NK-92 (cell line): ENCODE results near the gene SKP1.

Experiments
- DNase-seq: peaks from one replicate; lab custom pipeline; 2025; ENCODE audit not compliant: unreplicated experiment; lab: John Stamatoyannopoulos, UW

SKP1 gene

DNA sequence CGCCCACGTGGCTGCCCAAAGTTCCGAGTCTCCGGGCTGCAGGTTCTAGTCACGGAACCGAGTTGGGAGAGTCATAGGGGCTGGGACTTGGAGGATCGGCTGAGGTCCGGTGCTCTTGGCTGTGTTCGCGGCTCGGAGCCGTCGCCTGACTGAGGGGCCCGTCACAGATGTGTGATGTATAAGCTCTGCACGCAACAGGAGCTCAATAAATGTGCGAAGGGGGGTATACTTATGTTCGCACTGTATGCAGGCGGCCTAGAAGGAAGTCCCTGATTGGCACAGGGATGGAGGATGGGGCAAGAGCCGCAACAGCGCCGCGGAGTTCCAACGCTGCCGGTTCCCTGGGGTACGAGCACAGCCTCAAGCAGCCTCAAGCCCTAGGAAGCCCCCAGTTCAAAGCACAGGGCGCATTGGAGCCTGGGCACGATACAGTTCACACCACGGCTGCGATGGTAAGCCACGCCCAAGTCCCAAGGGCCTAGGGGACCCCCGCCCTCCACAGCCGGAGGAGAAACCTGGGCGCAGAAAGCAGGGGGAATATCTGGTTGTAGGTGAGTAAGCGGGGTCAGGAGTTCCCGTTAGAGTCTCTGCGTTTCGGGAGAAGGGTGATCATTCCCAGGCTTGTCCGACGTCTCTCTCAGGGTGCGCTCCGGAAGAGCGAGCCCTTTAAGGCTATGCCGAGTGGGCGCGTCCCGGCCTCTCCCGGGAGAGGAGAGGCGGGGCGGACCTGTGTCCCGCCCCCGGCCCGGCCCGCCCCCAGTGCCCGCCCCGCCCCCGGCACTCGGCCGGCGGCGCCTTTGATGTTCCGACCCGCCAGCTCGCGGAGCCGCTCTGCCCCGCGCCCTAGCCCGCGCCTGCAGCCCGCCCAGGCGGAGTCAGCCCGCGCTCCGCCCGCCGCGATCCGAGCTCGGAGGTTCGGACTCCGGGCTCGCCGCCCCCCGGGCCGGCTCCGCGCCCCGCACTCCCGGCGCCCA is 62.6 kb downstream of the SKP1 start, which contains the start of gene TCF7:
Gene TCF7, plus strand, starts transcription at position 780 of the 974 bp plus-strand sequence. CDS start 226 bp downstream, outside the sequence.
- DNase-seq: no peak

DNA sequence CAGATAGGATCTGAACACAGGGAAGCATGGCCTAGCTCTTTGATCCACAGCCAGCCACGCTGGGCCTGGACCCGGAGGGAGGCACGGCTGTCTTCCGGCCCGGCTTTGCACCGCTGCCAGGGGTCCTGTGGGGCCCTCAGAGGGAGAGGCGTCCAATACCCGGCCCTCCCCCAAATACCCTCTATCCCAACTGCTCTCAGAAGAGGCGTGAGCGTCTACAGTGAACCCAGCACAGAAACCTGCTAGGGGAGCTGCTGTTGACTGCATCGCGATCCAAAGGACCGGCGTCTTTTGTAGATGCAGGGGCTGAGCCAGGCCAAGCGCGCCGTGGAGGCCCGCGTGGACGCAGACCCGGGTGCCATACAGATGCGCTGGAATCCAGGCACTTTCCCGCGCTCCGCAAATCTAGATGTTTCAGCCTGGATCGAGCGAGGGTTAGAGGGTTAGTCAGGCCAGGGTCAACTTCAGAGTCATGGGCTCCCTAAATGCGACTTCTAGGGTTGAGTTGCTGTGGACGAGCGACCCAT is 63.3 kb downstream of the SKP1 start:
- DNase-seq: no peak

DNA sequence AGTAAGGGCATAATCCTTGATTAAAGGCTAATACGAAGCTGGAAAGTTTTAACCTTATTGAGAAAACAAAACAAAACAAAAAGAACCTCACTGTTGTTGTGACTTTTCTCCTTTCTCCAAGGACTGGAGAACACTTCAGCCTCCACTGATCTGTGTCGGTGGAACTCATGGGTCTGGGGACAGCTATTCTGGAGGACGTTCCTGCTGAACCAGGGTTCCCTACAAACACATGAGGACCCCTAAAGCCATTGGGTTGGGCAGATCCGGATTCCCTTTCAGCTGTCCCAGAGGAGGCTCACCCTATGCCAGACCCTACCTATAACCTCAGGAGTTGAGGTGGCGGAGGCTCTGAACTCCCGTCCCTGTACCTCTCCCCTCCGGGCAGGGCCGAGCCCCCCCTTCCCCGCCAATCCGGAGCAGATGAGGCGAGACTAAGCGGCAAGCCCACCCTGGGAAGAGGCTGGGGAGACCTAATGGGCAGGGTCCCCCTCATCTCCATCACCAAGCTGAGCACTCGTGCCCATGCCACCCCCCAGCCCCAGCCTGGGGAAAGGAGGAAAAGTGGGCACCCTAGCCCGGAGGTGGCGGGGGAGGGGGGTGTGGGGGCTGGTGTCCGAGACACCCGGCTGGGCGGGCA is 63.9 kb downstream of the SKP1 start:
- DNase-seq: no peak

DNA sequence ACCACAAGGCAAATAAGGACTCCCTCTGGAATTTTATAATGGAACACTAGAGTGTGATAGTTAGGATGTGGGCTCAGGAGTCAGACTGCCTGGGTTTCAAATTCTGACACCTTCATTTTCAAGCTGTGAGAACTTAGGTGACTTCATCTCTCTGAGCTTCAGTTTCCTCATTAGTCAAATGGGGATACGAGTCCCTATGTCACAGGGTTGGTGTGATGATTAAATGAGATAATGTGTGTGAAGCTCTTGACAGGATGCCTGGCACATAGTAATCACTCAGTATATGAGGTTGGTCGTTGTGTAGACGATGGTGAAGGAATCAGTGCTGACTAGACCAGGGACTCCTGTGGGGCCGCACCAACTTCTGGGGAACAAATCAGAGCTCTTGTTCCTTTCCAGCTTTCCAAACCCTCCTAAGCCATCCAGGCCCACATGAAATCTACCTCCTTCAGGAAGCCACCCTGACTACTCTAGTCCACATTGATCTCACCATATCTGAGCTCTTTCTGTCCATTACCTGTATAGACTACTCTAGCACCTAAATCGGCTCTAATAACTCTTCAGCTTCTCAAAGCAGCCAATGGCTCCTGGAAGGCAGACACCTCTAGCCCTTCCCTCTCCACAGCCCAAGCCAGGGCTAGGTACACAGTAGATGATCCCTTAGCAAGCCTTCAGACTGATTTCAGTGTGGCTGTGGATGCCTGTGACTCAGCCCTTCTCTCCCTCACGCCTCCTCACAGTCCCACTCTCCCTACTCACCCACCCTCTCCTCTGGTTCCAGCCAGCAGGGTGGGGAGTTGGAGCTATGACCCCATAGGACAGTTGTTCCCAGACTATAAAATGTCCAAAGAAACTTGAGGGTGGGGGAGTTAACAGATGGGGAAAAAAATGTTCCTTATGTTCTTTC is 64.8 kb downstream of the SKP1 start:
- no peak for DNase-seq

DNA sequence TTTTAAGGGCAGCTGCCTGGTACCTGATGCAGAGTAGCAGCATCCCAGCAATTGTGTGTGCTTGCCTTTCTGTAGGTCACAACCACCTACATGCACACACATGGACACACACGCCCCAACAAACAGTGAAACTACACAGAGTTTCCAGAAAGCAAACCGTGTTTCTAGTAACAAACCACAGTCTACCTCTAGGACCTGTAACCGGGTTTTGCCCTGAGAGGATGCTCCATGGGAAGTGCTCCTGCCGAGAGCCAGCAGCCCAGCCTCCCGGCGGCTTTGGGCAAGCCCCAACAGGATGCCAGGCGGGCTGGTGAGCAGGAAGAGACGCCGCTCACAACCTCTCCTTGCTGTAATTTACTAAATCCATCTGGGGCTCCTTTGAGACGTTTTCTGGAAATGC is 66.4 kb downstream of the SKP1 start:
- DNase-seq: no peak

DNA sequence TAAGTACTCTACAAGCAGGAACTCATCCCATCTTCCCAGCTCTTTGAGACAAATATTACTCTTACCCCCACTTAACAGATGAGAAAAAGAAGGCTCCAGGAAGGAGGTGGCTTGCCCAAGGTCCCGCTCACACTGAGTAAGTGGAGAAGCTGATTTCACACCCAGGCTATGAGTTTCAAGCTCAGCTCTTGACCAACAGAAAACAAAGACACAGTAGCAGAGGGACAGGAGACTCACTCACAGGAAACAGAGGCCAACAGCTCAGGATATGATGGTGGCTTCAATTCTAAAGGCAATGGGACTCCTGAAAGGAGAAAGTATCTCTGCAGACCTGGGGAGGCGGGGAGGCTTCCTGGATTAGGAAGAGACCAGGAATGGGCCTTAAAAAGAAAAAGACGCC is 69.0 kb downstream of the SKP1 start:
- DNase-seq: no peak

DNA sequence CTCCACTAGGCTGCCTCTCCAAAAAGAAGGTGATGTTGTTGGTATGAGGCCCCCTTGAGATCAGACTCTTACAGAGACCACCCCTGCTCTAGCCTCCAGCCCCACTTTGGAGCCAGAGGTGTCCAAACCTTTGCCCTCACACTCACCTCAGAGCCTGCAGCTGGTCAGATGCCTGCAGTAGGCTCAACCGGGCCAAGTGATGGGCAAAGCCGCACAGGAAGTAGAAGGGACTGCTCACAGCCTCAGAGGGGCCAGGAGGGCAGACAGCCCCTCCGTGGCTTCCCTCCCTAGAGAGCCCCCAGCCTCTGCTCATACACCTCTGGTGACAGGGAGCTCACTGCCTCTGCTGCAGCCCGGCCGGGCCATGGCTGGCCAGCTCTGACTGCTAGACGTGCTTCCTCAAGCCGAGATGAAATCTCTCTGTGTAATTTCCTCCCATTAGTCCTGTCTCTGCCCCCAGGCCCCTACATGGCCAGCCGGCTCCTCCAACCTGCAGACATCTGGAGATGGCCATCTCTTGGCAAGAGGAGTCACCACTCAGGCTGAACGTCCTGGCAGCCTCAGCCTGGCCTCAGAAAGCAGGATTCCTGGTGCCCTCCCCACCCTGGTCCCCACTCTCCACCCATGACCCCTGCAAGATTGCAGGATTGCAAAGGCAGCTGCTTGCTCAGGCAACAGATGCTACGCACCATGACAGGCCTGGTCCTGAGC is 69.6 kb downstream of the SKP1 start:
- no peak for DNase-seq

DNA sequence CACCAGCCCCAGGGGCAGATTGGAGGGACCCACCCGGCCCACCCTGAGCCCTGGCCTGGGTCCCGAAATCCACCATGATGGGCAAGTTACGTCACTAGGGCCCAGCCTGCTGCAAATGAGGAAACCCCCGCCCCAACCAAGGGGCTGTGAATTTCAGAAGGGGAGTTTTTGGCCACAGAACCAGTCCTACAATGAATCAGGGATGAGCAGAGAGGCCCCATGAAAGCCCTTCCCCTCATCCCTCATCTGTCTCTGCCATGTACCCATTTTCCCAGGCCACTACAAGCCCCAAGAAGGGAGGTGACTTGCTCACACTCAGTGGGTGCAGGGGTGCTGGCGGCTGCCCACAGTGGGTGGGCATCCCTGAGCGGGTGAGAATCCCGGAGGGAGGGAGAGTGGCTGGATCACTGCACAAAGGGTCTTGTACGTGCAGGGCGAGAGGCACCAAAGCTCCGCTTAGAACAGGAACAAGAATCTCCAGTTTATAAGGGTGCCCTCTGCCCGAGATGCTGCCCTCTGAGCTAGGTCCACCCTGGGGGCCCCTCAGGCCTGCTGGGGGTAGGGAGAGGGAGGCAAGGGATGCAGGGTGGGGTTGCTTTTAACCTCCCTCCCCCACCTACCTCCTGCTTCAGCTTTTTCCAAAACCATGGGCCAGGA is 72.6 kb downstream of the SKP1 start:
- no peak for DNase-seq

DNA sequence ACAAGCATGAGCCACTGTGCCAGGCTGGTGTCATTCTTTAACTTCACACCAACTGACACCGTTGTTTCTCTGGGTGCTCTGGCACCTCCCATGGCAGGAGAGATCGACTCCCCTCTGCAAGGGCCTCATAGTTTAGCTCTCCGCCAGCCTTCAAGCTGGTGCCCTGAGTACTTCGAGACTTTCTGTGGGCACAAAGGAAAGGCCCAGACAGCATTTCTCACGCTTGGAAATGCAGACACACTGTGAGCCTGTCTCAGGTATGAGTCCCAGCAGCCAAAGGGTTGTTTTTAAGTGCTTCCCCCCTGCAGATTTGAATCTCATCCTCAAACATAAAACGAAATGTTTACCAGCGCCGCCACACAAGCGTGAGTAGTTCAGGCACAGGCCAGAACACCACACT is 73.4 kb downstream of the SKP1 start:
- DNase-seq: no peak

DNA sequence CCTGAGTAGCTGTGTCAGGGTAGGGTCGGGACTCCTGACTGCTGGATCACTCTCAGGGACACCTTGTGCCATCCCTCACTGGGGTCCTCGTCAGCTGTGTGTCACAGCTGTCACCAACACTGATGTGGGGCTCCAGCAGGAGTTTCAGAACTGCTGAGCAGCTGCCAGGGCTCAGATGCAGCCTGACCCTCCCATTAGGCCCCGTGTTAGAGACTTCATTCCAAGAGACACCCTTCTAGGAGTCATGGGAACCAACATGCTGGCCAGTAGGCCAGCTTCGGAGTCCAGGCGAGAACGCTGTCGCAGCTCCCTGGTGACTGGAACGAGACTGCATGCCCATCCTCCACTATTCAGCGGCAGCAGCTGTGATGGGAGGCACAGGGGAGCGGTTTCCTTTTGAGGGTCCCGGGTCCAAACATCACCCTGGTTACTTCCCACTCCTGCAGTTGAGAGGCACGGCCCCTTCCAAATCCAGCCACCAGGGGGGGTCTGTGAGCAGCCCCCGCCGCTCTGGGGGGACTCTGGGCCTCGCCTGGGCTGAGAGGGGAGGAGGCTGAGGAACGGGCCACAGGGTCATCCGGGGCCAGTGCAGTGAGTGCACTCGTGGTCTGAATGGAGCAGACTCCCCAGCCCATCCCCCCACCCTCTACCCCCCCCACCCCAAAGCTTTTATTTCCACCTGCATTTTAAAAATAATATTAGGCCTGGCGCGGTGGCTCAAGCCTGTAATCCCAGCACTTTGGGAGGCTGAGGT is 74.9 kb downstream of the SKP1 start:
- DNase-seq: no peak

DNA sequence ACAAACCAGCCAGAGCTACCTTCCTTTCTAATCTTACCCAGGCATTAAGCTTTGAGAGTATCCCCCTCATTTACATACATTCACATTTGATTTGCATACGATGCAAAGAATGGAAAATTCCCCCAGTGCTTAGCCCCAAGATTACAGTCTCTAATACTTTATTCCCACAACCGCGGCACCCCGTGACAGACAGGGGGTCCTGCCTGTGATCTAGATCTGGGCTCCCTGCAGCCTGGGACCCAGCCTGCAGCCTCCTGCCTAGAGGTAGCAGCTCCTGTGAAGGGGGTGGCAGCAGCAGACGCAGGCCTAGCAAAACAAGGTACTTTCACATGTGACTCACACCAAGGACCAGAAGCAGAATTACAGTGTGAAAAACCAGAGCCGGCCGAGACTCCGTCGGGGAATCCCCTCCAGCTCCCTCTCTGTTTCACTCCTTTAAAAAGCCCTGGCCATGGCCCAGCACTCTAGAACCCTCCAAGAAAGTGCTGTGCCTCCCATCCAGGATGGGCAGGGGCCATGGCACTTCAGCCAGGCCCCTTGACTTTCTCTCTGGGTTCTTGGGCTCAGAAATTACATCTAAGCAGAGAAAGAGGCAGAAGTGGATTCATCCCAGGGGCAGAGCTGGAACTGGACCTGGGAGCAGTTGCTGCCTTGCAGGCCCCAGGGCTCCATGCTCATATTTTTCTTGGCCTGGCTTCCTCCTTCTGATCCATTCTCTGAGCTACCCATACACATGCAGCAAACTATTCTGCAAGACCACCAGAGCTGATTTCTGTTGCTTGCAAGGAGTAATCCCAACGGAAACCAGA is 76.3 kb downstream of the SKP1 start:
- no peak for DNase-seq

DNA sequence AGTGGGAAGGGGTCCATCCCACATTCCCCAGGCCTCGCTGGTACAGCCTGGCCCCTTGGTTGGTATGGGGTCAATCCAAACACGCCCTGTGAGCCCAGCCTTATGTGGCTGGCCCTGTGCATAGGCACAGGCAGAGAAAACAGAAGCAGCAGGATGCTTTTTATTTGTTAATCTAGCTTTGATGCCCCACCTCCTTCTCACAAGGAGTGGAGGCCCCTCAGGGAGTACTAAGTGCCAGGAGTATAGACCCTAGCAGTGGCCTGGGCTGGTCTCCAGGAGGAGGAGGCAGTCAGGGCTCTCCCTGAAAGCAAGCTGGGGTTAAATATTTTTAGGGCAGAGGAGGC is 76.8 kb downstream of the SKP1 start:
- DNase-seq: no peak

DNA sequence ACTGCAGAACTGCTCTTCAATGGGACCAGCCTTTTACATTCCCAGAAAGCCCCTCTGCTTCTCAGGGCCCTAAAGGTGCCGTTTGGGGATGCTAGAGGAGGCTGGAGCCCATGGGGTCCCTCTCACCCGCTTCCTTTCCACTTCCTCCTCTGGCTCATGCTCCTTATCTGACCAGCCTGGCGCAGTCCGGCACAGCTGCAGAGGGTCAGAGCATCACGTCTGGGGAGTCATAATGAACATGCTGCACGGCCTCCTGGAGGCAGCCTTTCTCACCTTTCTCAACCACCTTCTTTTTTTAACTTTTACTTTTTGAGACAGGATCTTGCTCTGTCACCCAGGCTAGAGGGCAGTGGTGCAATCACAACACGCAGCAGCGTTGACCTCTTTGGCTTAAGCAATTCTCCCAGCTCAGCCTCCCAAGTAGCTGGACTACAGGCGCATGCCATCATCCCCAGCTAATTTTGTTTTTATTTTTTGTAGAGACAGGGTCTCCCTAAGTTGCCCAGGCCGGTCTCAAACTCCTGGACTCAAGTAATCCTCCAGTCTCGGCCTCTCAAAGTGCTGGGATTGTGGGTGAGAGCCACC is 77.4 kb downstream of the SKP1 start:
- no peak for DNase-seq
